HEK293 (cell line): ENCODE data around the gene HCN4.

Source experiments
- CTCF ChIA-PET: fragments of 350-600 bp; formaldehyde crosslinking; extraction: SDS; loops from one replicate; lab custom pipeline; 2021; ENCODE audit warnings: antibody characterized with exemption; lab: Yijun Ruan, JAX
- POLR2A ChIA-PET: fragments of 300-600 bp; formaldehyde crosslinking; extraction: SDS; loops from one replicate; lab custom pipeline; 2020; ENCODE audit warnings: antibody characterized with exemption, inconsistent platforms; lab: Yijun Ruan, JAX
- H3K27ac ChIP-seq: fragments of 200-500 bp; sonication (Bioruptor generic); 2 replicates; pipeline ENCODE4 v1.5.1; 2014; ENCODE audit warnings: low read depth, low read length, control low read depth, inconsistent platforms; ENCODE audit errors: extremely low read depth
- H3K36me3 ChIP-seq, 2 experiments: fragments of 200-500 bp in 1 of 2; sonication (Bioruptor generic) in 1 of 2; 1 replicate in 1 of 2; 2 replicates in 1 of 2; pipeline ENCODE4 v1.5.1; 2014 to 2017; ENCODE audit warnings: inconsistent platforms in 2 of 2, low read length in 2 of 2; ENCODE audit not compliant: control insufficient read depth in 2 of 2, insufficient read depth in 1 of 2
- H3K4me1 ChIP-seq: fragments of 200-500 bp; sonication (Bioruptor generic); 2 replicates; pipeline ENCODE4 v1.5.1; 2014; ENCODE audit warnings: mild to moderate bottlenecking, low read length, inconsistent platforms; ENCODE audit not compliant: control insufficient read depth, insufficient read depth
- H3K4me3 ChIP-seq: 2 replicates; pipeline ENCODE4 v1.5.1; 2011; ENCODE audit warnings: low read depth, mild to moderate bottlenecking, control low read depth, low read length, moderate library complexity
- H3K9me3 ChIP-seq: fragments of 200-500 bp; sonication (Bioruptor generic); 2 replicates; pipeline ENCODE4 v1.5.1; 2014; ENCODE audit warnings: low read depth, low read length, inconsistent platforms; ENCODE audit not compliant: control insufficient read depth, insufficient read depth
- EGR2 ChIP-seq: fragments of 450-650 bp; formaldehyde crosslinking; IDR thresholded peaks from 2 replicates; pipeline ENCODE4 v1.5.1; 2016; ENCODE audit warnings: low read depth, missing biosample characterization, missing genetic modification characterization
- KLF8 ChIP-seq: fragments of 450-650 bp; formaldehyde crosslinking; IDR thresholded peaks from 2 replicates; pipeline ENCODE4 v1.5.1; 2016; ENCODE audit warnings: missing biosample characterization, missing genetic modification characterization
- PRDM10 ChIP-seq: fragments of 450-650 bp; formaldehyde crosslinking; IDR thresholded peaks from 2 replicates; pipeline ENCODE4 v1.5.1; 2016; ENCODE audit warnings: missing biosample characterization, missing genetic modification characterization
- RBAK ChIP-seq: fragments of 450-650 bp; formaldehyde crosslinking; IDR thresholded peaks from 2 replicates; pipeline ENCODE4 v1.5.1; 2016; ENCODE audit warnings: missing biosample characterization, missing genetic modification characterization
- SALL2 ChIP-seq: fragments of 450-650 bp; formaldehyde crosslinking; IDR thresholded peaks from 2 replicates; pipeline ENCODE4 v1.5.0; 2017; ENCODE audit warnings: missing biosample characterization, mild to moderate bottlenecking, missing genetic modification characterization, borderline replicate concordance
- YY1 ChIP-seq: fragments of 450-650 bp; formaldehyde crosslinking; IDR thresholded peaks from 2 replicates; pipeline ENCODE4 v1.5.1; 2018; ENCODE audit warnings: missing biosample characterization, missing genetic modification characterization
- YY2 ChIP-seq: fragments of 450-650 bp; formaldehyde crosslinking; IDR thresholded peaks from 2 replicates; pipeline ENCODE4 v1.5.1; 2016; ENCODE audit warnings: missing biosample characterization, missing genetic modification characterization
- ZBTB7A ChIP-seq: fragments of 450-650 bp; formaldehyde crosslinking; IDR thresholded peaks from 2 replicates; pipeline ENCODE4 v1.5.1; 2016; ENCODE audit warnings: low read depth, missing biosample characterization, missing genetic modification characterization
- ZBTB8A ChIP-seq: fragments of 450-650 bp; formaldehyde crosslinking; IDR thresholded peaks from 2 replicates; pipeline ENCODE4 v1.5.1; 2016; ENCODE audit warnings: missing biosample characterization, missing genetic modification characterization
- ZFHX2 ChIP-seq: fragments of 450-650 bp; formaldehyde crosslinking; conservative IDR thresholded peaks from 2 replicates; pipeline ENCODE4 v1.5.1; 2016; ENCODE audit warnings: missing biosample characterization, missing genetic modification characterization
- ZIC2 ChIP-seq: fragments of 450-650 bp; formaldehyde crosslinking; IDR thresholded peaks from 2 replicates; pipeline ENCODE4 v1.5.1; 2016; ENCODE audit warnings: missing biosample characterization, missing genetic modification characterization
- ZNF132 ChIP-seq: fragments of 450-650 bp; formaldehyde crosslinking; IDR thresholded peaks from 2 replicates; pipeline ENCODE4 v1.5.1; 2017; ENCODE audit warnings: missing biosample characterization, missing genetic modification characterization, borderline replicate concordance
- ZNF214 ChIP-seq: fragments of 450-650 bp; formaldehyde crosslinking; IDR thresholded peaks from 2 replicates; pipeline ENCODE4 v1.5.1; 2017; ENCODE audit warnings: missing biosample characterization, mild to moderate bottlenecking, missing genetic modification characterization, borderline replicate concordance
- ZNF555 ChIP-seq: fragments of 450-650 bp; formaldehyde crosslinking; conservative IDR thresholded peaks from 2 replicates; pipeline ENCODE4 v1.5.1; 2017; ENCODE audit warnings: missing biosample characterization, mild to moderate bottlenecking, missing genetic modification characterization, inconsistent platforms
- ZNF610 ChIP-seq: fragments of 450-650 bp; formaldehyde crosslinking; IDR thresholded peaks from 2 replicates; pipeline ENCODE4 v1.5.1; 2016; ENCODE audit warnings: missing biosample characterization, missing genetic modification characterization, borderline replicate concordance
- ZNF623 ChIP-seq: fragments of 450-650 bp; formaldehyde crosslinking; IDR thresholded peaks from 2 replicates; pipeline ENCODE4 v1.5.1; 2016; ENCODE audit warnings: missing biosample characterization, missing genetic modification characterization
- ZNF624 ChIP-seq: fragments of 450-650 bp; formaldehyde crosslinking; IDR thresholded peaks from 2 replicates; pipeline ENCODE4 v1.5.1; 2017; ENCODE audit warnings: missing biosample characterization, missing genetic modification characterization
- ZNF654 ChIP-seq: fragments of 450-650 bp; formaldehyde crosslinking; IDR thresholded peaks from 2 replicates; pipeline ENCODE4 v1.5.1; 2016; ENCODE audit warnings: low read depth, missing biosample characterization, missing genetic modification characterization
- ZNF670 ChIP-seq: fragments of 450-650 bp; formaldehyde crosslinking; IDR thresholded peaks from 2 replicates; pipeline ENCODE4 v1.5.1; 2016; ENCODE audit warnings: missing biosample characterization, missing genetic modification characterization, low read depth
- ZNF692 ChIP-seq: fragments of 450-650 bp; formaldehyde crosslinking; IDR thresholded peaks from 2 replicates; pipeline ENCODE4 v1.5.1; 2016; ENCODE audit warnings: missing biosample characterization, missing genetic modification characterization
- ZNF701 ChIP-seq: fragments of 450-650 bp; formaldehyde crosslinking; IDR thresholded peaks from 2 replicates; pipeline ENCODE4 v1.5.1; 2016; ENCODE audit warnings: missing biosample characterization, missing genetic modification characterization
- ZNF792 ChIP-seq: fragments of 450-650 bp; formaldehyde crosslinking; IDR thresholded peaks from 2 replicates; pipeline ENCODE4 v1.5.1; 2016; ENCODE audit warnings: missing biosample characterization, missing genetic modification characterization
- TF ChIP-seq, protein P1 (sequence below): fragments of 450-650 bp; IDR thresholded peaks from 2 replicates; pipeline ENCODE4 v1.5.1; 2018; ENCODE audit warnings: missing biosample characterization, missing genetic modification characterization

The HCN4 gene

GRCh38 chr15:73355612-73356265 is 13.0 kb downstream of the HCN4 start:
- H3K4me1 ChIP-seq = no peaks in the 10 kb centered on the region
- CTCF ChIA-PET = interaction anchor here (1.1 kb wide), 1 partner anchor 204 kb away, joined by 3 read pairs; no protein-coding TSS in a partner anchor
- no peaks in the 10 kb centered on the region for H3K36me3 ChIP-seq
- H3K9me3 ChIP-seq = no peaks in the 10 kb centered on the region
- POLR2A ChIA-PET = no interaction called here
- no peak overlapping the region for H3K27ac ChIP-seq
- no peak for TF ChIP-seq ZBTB7A
- TF ChIP-seq ZNF701 (tag by site-specific recombination) = no peak
- TF ChIP-seq EGR2 (tag by site-specific recombination) = peak; percentile 49
- peak; percentile 77 for TF ChIP-seq PRDM10 (tag by site-specific recombination)
- no peak for TF ChIP-seq ZBTB8A (tag by site-specific recombination)
- TF ChIP-seq RBAK = no peak
- TF ChIP-seq ZFHX2 (tag by site-specific recombination) = 0 out of 2 replicates have a peak, but pooled peaks have one; percentile 18
- TF ChIP-seq ZNF792 (tag by site-specific recombination) = no peak
- TF ChIP-seq ZNF670 (tag by site-specific recombination) = no peak
- TF ChIP-seq YY1 (tag by site-specific recombination) = no peak
- TF ChIP-seq ZNF624 (tag by site-specific recombination) = no peak
- no peak for TF ChIP-seq ZNF132 (tag by site-specific recombination)
- TF ChIP-seq ZNF623 (tag by site-specific recombination) = no peak
- TF ChIP-seq ZIC2 (tag by site-specific recombination) = peak; percentile 42; the same call in 1 of the 2 replicates
- TF ChIP-seq ZNF610 (tag by site-specific recombination) = no peak
- H3K4me3 ChIP-seq = no peak overlapping the region

DNA sequence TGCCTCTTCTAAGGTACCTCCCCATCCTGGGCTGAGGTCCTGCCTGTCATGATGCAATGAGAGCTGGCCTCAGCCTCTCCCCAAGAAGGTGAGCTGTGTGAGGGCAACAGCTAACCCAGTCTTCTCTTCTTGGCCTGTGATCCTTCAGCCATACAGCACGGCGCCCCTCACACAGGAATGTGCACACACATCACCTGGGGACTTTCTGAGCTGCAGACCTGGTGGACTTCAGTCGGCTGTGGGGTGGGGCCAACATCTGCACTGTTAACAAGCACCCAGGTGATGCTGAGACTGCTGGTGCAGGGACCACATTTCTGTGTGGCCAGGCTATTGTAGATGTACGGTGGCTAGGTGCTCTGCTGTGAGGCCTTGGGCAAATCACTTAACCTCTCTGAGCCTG is 14.5 kb downstream of the HCN4 start:
- no peak overlapping the region for H3K27ac ChIP-seq
- H3K4me3 ChIP-seq = no peak overlapping the region
- H3K9me3 ChIP-seq = no peaks in the 10 kb centered on the region
- ChIA-PET POLR2A (no interaction called here), CTCF (interaction anchor here (0.6 kb wide), 1 partner anchor 315 kb away, joined by 3 read pairs; no protein-coding TSS in a partner anchor)
- TF ChIP-seq ZNF692 (tag by site-specific recombination) = no peak
- TF ChIP-seq SALL2 (tag by site-specific recombination) = no peak
- TF ChIP-seq, protein P1, sequence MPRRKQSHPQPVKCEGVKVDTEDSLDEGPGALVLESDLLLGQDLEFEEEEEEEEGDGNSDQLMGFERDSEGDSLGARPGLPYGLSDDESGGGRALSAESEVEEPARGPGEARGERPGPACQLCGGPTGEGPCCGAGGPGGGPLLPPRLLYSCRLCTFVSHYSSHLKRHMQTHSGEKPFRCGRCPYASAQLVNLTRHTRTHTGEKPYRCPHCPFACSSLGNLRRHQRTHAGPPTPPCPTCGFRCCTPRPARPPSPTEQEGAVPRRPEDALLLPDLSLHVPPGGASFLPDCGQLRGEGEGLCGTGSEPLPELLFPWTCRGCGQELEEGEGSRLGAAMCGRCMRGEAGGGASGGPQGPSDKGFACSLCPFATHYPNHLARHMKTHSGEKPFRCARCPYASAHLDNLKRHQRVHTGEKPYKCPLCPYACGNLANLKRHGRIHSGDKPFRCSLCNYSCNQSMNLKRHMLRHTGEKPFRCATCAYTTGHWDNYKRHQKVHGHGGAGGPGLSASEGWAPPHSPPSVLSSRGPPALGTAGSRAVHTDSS (tag by site-specific recombination) = no peak
- no peak for TF ChIP-seq ZNF214
- no peak for TF ChIP-seq ZNF555
- TF ChIP-seq ZNF654 = no peak
- TF ChIP-seq KLF8 (tag by site-specific recombination) = no peak
- no peak for TF ChIP-seq YY2 (tag by site-specific recombination)
- H3K4me1 ChIP-seq = no peaks in the 10 kb centered on the region
- H3K36me3 ChIP-seq = no peaks in the 10 kb centered on the region
